HepG2 (cell line): ENCODE results near the gene HCFC2. TPM values are rescaled to one million over a fixed set of nuclear protein-coding genes. Genes with fewer than 3 reads are reported as not detected.

Experiments used
- ELF3 ChIP-seq: IDR thresholded peaks from 2 replicates; pipeline ENCODE4 v1.6.1; 2016; ENCODE audit warnings: missing genetic modification reagents, missing compliant biosample characterization
- KDM5B ChIP-seq: sonication (generic); formaldehyde crosslinking; IDR thresholded peaks from 2 replicates; pipeline ENCODE4 v1.4.0; 2020; ENCODE audit warnings: missing genetic modification reagents, mild to moderate bottlenecking, borderline replicate concordance
- MAZ ChIP-seq, 2 experiments: sonication (generic) in 1 of 2; formaldehyde crosslinking in 1 of 2; IDR thresholded peaks; 2 replicates each; pipeline versions ENCODE4 v1.5.0 to v1.6.1; 2012 to 2020; ENCODE audit warnings: low read depth in 2 of 2, mild to moderate bottlenecking in 2 of 2, borderline replicate concordance in 1 of 2, improper control_type of control experiment in 1 of 2, low read length in 1 of 2, missing genetic modification reagents in 1 of 2, moderate library complexity in 1 of 2
- PAXIP1 ChIP-seq: sonication (generic); formaldehyde crosslinking; conservative IDR thresholded peaks from 2 replicates; pipeline ENCODE4 v1.4.0; 2020; ENCODE audit warnings: mild to moderate bottlenecking, missing genetic modification reagents, moderate library complexity
- PPARG ChIP-seq: conservative IDR thresholded peaks from 2 replicates; pipeline ENCODE4 v1.6.1; 2016; ENCODE audit warnings: missing biosample characterization, missing genetic modification reagents
- ZNF24 ChIP-seq: fragments of 450-650 bp; IDR thresholded peaks from 2 replicates; pipeline ENCODE4 v1.6.1; 2017; ENCODE audit warnings: antibody characterized with exemption, mild to moderate bottlenecking
- ZNF280B ChIP-seq: sonication (generic); formaldehyde crosslinking; IDR thresholded peaks from 2 replicates; pipeline ENCODE4 v1.5.0; 2020; ENCODE audit warnings: missing genetic modification reagents, mild to moderate bottlenecking, borderline replicate concordance
- ZNF563 ChIP-seq: sonication (generic); formaldehyde crosslinking; IDR thresholded peaks from 2 replicates; pipeline ENCODE4 v1.8.0; 2022; ENCODE audit warnings: mild to moderate bottlenecking, moderate library complexity, missing genetic modification reagents
- ZNF720 ChIP-seq: sonication (generic); formaldehyde crosslinking; IDR thresholded peaks from 2 replicates; pipeline ENCODE4 v1.4.0; 2020; ENCODE audit warnings: missing genetic modification reagents
- ZNF768 ChIP-seq: sonication (generic); formaldehyde crosslinking; IDR thresholded peaks from 2 replicates; pipeline ENCODE4 v1.4.0; 2020; ENCODE audit warnings: missing genetic modification reagents
- ZNF879 ChIP-seq: sonication (generic); formaldehyde crosslinking; IDR thresholded peaks from 2 replicates; pipeline ENCODE4 v1.8.1; 2023; ENCODE audit warnings: missing genetic modification reagents
- polyA plus RNA-seq, 8 experiments: library from polyadenylated mRNA; depleted of rRNA in 3 of 8; stranded (reverse) in 7 of 8; unstranded in 1 of 8; fragments of >200 nt; fragmentation: Illumina TruSeq in 4 of 8; extraction: Trizol in 4 of 8; gene quantifications; 2 replicates each; pipeline versions ENCODE4 v1.2.1 to v1.2.3, GENCODE V29; 2011 to 2016; ENCODE audit warnings: low read depth in 4 of 8, missing spikeins in 1 of 8, mixed read lengths in 1 of 8; ENCODE audit not compliant: insufficient read depth in 1 of 8
- total RNA-seq, 5 experiments: library from RNA; depleted of rRNA; stranded (reverse); fragments of >200 nt; fragmentation: Illumina TruSeq; extraction: Trizol; gene quantifications; 2 replicates each; pipeline ENCODE4 v1.2.3, GENCODE V29; 2016; ENCODE audit warnings: low read depth in 1 of 5

The HCFC2 gene
- total and polyA plus RNA-seq, 2 of the 13 experiments (the other 11 are each of a cell fraction or from before 2014, with no cell fraction given): 3.7 to 4.9 TPM

DNA sequence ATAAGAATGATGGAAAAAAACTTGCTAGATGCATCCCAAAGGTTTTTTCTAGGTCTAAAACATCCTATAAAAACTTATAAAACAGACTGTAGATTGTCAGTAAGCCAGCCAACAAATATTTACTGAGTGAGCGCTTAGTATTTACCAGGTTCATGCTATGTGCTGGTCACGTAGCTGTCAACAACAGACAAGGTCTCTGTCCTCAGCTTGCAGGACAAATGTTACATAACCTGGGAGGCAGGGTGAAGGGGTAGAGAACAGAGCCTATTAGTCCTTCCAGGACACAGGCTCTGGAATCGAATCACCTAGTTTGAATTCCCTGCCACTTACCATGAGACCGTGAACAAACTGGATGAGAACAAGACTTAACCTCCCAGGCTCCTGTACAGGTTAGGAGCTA lies 67.3 kb downstream of the HCFC2 start (continued):
- TF ChIP-seq PAXIP1 (CRISPR knock-in tag) (peak; percentile 78), KDM5B (no peak), PPARG (CRISPR knock-in tag) (0 out of 2 replicates have a peak, but pooled peaks have one; percentile 36), ZNF24 (no peak), ZNF879 (CRISPR knock-in tag) (no peak), ELF3 (peak; percentile 81), ZNF563 (CRISPR knock-in tag) (no peak), ZNF768 (CRISPR knock-in tag) (peak; percentile 33; the same call in 1 of the 2 replicates), ZNF720 (no peak), ZNF280B (CRISPR knock-in tag) (no peak), MAZ (IDR thresholded peaks at IDR 0.05; ENCODE audit: borderline replicate concordance, low read depth, low read length) (no peak), MAZ (CRISPR knock-in tag; IDR thresholded peaks at IDR 0.05; ENCODE audit: low read depth) (no peak)
